Bronchial epithelial cell (primary cell): ENCODE measurements around the gene EIF1AX. TPM values are rescaled to one million over a fixed set of nuclear protein-coding genes. Genes with fewer than 3 reads are reported as not detected.

Source experiments
- DNase-seq: peaks from one replicate; pipeline ENCODE4 v3.0.0-alpha.2; 2010; ENCODE audit warnings: low read depth
- FAIRE-seq: peaks from 2 replicates; lab custom pipeline; 2011; peaks lifted over from hg19 to GRCh38; lab: Jason Lieb, UNC
- H3K27me3 ChIP-seq: 2 replicates; pipeline ENCODE4 v1.5.1; 2011; ENCODE audit warnings: low read length; ENCODE audit not compliant: control insufficient read depth, insufficient read depth
- H3K36me3 ChIP-seq: 2 replicates; pipeline ENCODE4 v1.5.1; 2011; ENCODE audit warnings: low read length; ENCODE audit not compliant: control insufficient read depth, insufficient read depth
- H3K4me3 ChIP-seq: 2 replicates; pipeline ENCODE4 v1.5.1; 2011; ENCODE audit warnings: mild to moderate bottlenecking, low read depth, low read length, control low read depth
- total RNA-seq: library from RNA; depleted of rRNA; stranded (reverse); fragments of >200 nt; gene quantifications from 2 replicates; pipeline ENCODE4 v1.2.1, GENCODE V29; 2014
- TF ChIP-seq, protein P1 (sequence below): IDR thresholded peaks from 2 replicates; pipeline ENCODE4 v1.5.1; 2011; ENCODE audit warnings: mild to moderate bottlenecking, moderate library complexity, low read length, control low read depth, inconsistent platforms; ENCODE audit not compliant: insufficient read depth, severe bottlenecking

Gene EIF1AX
- total RNA-seq, 1 donor from 2014 or later: 29.2 TPM

GRCh38 chrX:20124964-20125363, 16.7 kb downstream of the EIF1AX start:
- Histone ChIP-seq H3K27me3 (no peaks in the 10 kb centered on the region), H3K36me3 (peaks cover 1% of the 10 kb centered on the region), H3K4me3 (no peak overlapping the region)
- no peak for DNase-seq
- no peak for FAIRE-seq
- TF ChIP-seq, protein P1, sequence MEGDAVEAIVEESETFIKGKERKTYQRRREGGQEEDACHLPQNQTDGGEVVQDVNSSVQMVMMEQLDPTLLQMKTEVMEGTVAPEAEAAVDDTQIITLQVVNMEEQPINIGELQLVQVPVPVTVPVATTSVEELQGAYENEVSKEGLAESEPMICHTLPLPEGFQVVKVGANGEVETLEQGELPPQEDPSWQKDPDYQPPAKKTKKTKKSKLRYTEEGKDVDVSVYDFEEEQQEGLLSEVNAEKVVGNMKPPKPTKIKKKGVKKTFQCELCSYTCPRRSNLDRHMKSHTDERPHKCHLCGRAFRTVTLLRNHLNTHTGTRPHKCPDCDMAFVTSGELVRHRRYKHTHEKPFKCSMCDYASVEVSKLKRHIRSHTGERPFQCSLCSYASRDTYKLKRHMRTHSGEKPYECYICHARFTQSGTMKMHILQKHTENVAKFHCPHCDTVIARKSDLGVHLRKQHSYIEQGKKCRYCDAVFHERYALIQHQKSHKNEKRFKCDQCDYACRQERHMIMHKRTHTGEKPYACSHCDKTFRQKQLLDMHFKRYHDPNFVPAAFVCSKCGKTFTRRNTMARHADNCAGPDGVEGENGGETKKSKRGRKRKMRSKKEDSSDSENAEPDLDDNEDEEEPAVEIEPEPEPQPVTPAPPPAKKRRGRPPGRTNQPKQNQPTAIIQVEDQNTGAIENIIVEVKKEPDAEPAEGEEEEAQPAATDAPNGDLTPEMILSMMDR: no peak

DNA sequence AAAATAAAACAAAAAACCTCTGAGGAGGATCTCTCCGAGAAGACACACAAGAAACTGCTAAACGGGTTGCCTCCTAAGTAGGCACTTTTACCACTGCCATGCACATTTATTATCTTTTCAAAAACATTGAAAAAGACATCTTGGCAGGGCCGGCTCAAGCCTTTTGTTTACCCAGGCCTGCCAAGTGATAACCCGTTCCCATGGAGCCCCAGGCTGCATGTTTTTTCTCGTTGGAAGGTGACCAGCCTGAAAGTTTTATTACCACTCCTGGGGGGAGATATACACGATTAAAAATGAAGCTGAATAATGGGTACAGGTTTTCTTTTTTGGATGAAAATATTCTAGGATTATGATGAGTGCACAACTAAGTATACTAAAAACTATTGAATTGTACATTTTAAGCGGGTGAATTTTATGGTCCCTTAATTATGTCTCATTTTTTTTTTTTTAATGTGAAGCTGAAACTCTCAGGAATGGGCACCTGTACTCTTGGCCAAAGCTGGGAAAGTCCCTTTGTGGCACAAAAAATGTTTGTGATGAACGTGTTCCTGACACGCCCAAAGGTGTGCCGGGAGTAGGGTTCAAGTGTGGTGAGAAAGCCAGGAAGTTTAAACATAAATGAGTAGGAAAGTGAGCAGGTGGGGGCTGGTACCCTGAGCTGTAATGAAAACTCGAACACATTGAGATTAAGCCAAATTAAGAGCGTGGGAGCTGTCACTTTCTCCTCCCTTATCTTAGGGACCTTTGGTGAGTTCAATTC, 23.4 kb downstream of the EIF1AX start:
- H3K4me3 ChIP-seq: no peak overlapping the region
- FAIRE-seq (no peak), DNase-seq (peak; percentile 48)
- no peaks in the 10 kb centered on the region for H3K36me3 ChIP-seq
- no peaks in the 10 kb centered on the region for H3K27me3 ChIP-seq
- TF ChIP-seq, protein P1: no peak

DNA sequence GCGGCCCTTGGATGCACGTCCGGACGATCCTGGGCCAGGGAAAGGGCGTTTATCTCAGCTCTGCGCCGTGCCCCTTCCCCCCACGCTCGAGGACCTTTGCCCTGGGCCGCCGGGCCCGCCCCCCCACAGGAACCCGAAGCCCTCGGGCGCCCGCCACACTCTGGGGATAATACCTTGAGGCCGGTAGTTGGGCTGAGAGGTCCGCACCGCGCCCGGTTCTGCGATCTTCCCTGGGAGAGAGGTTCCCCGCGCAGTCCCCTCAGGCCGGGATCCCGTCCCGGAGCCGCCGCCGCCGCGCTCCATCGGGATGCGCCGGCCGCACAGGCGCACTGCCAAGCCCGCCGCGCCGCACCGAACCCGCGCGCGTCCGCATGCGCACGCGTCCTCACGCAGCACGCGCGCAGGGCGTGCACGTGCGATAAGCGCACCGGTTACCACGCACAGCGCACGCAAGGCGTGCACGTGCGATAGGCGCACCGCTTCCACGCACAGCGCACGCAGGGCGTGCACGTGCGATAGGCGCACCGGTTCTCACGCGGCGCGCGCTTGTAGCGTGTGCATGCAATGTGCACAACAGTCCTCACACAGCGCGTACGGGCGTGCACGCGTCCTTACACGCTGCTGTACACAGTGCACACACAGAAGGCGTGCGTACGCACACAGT, 24.9 kb downstream of the EIF1AX start, which contains the start of gene MAP7D2:
Gene MAP7D2 (minus strand): TSS at position 331 of the 664 bp plus-strand sequence. CDS start 28 bp downstream, at position 303.
- FAIRE-seq: no peak
- no peaks in the 10 kb centered on the region for H3K36me3 ChIP-seq
- TF ChIP-seq, protein P1: no peak
- no peaks in the 10 kb centered on the region for H3K27me3 ChIP-seq
- peak within 1 kb of the TSS; percentile 8 for H3K4me3 ChIP-seq
- no peak for DNase-seq

GRCh38 chrX:20116087-20116576, 25.5 kb downstream of the EIF1AX start:
- FAIRE-seq (no peak), DNase-seq (no peak)
- H3K27me3 ChIP-seq: no peaks in the 10 kb centered on the region
- TF ChIP-seq, protein P1: no peak
- no peaks in the 10 kb centered on the region for H3K36me3 ChIP-seq
- H3K4me3 ChIP-seq: no peak overlapping the region

- TF ChIP-seq, protein P1: no peak
- Histone ChIP-seq H3K36me3 (no peaks in the 10 kb centered on the region), H3K4me3 (no peak overlapping the region), H3K27me3 (no peaks in the 10 kb centered on the region)
- FAIRE-seq (no peak), DNase-seq (no peak)
These were observed 29.4 kb downstream of the EIF1AX start for GRCh38 chrX:20112022-20112774.
